ENCODE measurements around the gene VPS16.

GRCh38 chr20:2799688-2800520, 40.6 kb upstream of the VPS16 start:
- TF ChIP-seq POLR2A (IDR thresholded peaks at IDR 0.05; ENCODE audit: low read length) = no peak
- no peak for TF ChIP-seq GATA1 (IDR thresholded peaks at IDR 0.05; ENCODE audit: low read depth, low read length)
